C4-2B (cell line): Measurements from ENCODE around the gene TRPM1.

Source experiments
- H3K27ac ChIP-seq: fragments of 450-650 bp; 2 replicates; pipeline ENCODE4 v1.5.1; 2017
- CTCF ChIP-seq: fragments of 450-650 bp; conservative IDR thresholded peaks from 2 replicates; pipeline ENCODE4 v1.5.1; 2017; ENCODE audit warnings: mild to moderate bottlenecking
- ZFX ChIP-seq: fragments of 450-650 bp; IDR thresholded peaks from 2 replicates; pipeline ENCODE4 v1.6.1; 2017

The TRPM1 gene

GRCh38 chr15:31145271-31145911, 43.9 kb upstream of the TRPM1 start:
- no peak for TF ChIP-seq ZFX
- TF ChIP-seq CTCF = no peak
- H3K27ac ChIP-seq = no peak overlapping the region

- TF ChIP-seq ZFX = no peak
- no peak for TF ChIP-seq CTCF
- H3K27ac ChIP-seq = no peak overlapping the region
These were observed 40.3 kb upstream of the TRPM1 start for GRCh38 chr15:31141792-31142191.

GRCh38 chr15:31136607-31137328, 35.2 kb upstream of the TRPM1 start:
- no peak overlapping the region for H3K27ac ChIP-seq
- no peak for TF ChIP-seq CTCF
- TF ChIP-seq ZFX = no peak

GRCh38 chr15:31136016-31136415, 34.5 kb upstream of the TRPM1 start:
- no peak for TF ChIP-seq ZFX
- no peak; the same call in 1 of the 2 replicates for TF ChIP-seq CTCF
- H3K27ac ChIP-seq = no peak overlapping the region

GRCh38 chr15:31135523-31135922, 34.0 kb upstream of the TRPM1 start:
- no peak overlapping the region for H3K27ac ChIP-seq
- TF ChIP-seq CTCF (no peak), ZFX (no peak)

GRCh38 chr15:31133890-31134289, 32.4 kb upstream of the TRPM1 start:
- H3K27ac ChIP-seq = no peak overlapping the region
- TF ChIP-seq CTCF = no peak
- no peak for TF ChIP-seq ZFX

- no peak overlapping the region for H3K27ac ChIP-seq
These were observed 30.4 kb upstream of the TRPM1 start for GRCh38 chr15:31131853-31132375.

More at GRCh38 chr15:31131853-31132375, 30.4 kb upstream of the TRPM1 start:
- TF ChIP-seq CTCF = no peak
